Fibroblast of lung (primary cell): Measurements from ENCODE around the gene YIF1A. TPM values are rescaled to one million over a fixed set of nuclear protein-coding genes. Genes with fewer than 3 reads are reported as not detected.
A peak's percentile ranks its signal among the peaks of the same experiment; 100 is the strongest.

ENCODE experiments used
- DNase-seq, 2 donors: peaks; one replicate each; pipeline versions ENCODE4 v3.0.0 to v3.0.0-alpha.2; 2010; ENCODE audit warnings: low read depth in 2 of 2
- H2AFZ ChIP-seq: 2 replicates; pipeline ENCODE4 v1.5.1; 2012; ENCODE audit warnings: low read length, control low read depth, inconsistent platforms
- H3K27ac ChIP-seq: 2 replicates; pipeline ENCODE4 v1.5.1; 2011; ENCODE audit warnings: low read length, control low read depth; ENCODE audit not compliant: insufficient read depth
- H3K27me3 ChIP-seq: 2 replicates; pipeline ENCODE4 v1.5.1; 2011; ENCODE audit warnings: mild to moderate bottlenecking, low read length; ENCODE audit not compliant: control insufficient read depth, insufficient read depth
- H3K36me3 ChIP-seq: 2 replicates; pipeline ENCODE4 v1.5.1; 2011; ENCODE audit warnings: low read length; ENCODE audit not compliant: control insufficient read depth, insufficient read depth
- H3K4me1 ChIP-seq: 2 replicates; pipeline ENCODE4 v1.5.1; 2011; ENCODE audit warnings: low read length; ENCODE audit not compliant: control insufficient read depth, insufficient read depth; ENCODE audit errors: extremely low read depth
- H3K4me2 ChIP-seq: 2 replicates; pipeline ENCODE4 v1.5.1; 2011; ENCODE audit warnings: low read length, control low read depth; ENCODE audit not compliant: insufficient read depth; ENCODE audit errors: extremely low read depth
- H3K4me3 ChIP-seq, 4 experiments: fragments of 200-600 bp in 1 of 4; sonication (generic) in 1 of 4; replicated peaks in 1 of 4; 2 replicates each; pipeline ENCODE4 v1.5.1; 2011 to 2016; ENCODE audit warnings: low read length in 4 of 4, low read depth in 3 of 4, mild to moderate bottlenecking in 3 of 4, control low read depth in 2 of 4, inconsistent platforms in 1 of 4, mixed read lengths in 1 of 4; ENCODE audit not compliant: insufficient read depth in 1 of 4; ENCODE audit errors: control extremely low read depth in 1 of 4
- H3K79me2 ChIP-seq: 2 replicates; pipeline ENCODE4 v1.5.1; 2012; ENCODE audit warnings: mild to moderate bottlenecking, low read length, inconsistent platforms; ENCODE audit not compliant: control insufficient read depth, insufficient read depth
- H3K9ac ChIP-seq: 2 replicates; pipeline ENCODE4 v1.5.1; 2011; ENCODE audit warnings: mild to moderate bottlenecking, low read length, control low read depth; ENCODE audit not compliant: insufficient read depth
- H3K9me3 ChIP-seq: 2 replicates; pipeline ENCODE4 v1.5.1; 2012; ENCODE audit warnings: low read depth, low read length; ENCODE audit not compliant: control insufficient read depth, insufficient read depth
- H4K20me1 ChIP-seq: 2 replicates; pipeline ENCODE4 v1.5.1; 2011; ENCODE audit warnings: low read length; ENCODE audit not compliant: control insufficient read depth, insufficient read depth; ENCODE audit errors: extremely low read depth
- CTCF ChIP-seq, 2 donors: IDR thresholded peaks in 1 of 2; conservative IDR thresholded peaks in 1 of 2; 1 replicate in 1 of 2; 2 replicates in 1 of 2; pipeline ENCODE4 v1.5.1; 2011 to 2012; ENCODE audit warnings: low read length in 2 of 2, control low read depth in 1 of 2, inconsistent platforms in 1 of 2, low read depth in 1 of 2, mild to moderate bottlenecking in 1 of 2
- EZH2 ChIP-seq: IDR thresholded peaks from 2 replicates; pipeline ENCODE4 v1.5.1; 2012; ENCODE audit warnings: low read length, control low read depth, mild to moderate bottlenecking; ENCODE audit errors: missing control alignments
- polyA plus RNA-seq, 2 donors: library from polyadenylated mRNA; depleted of rRNA in 1 of 2; stranded (reverse) in 1 of 2; unstranded in 1 of 2; fragments of >200 nt; gene quantifications; 2 replicates each; pipeline ENCODE4 v1.2.1, GENCODE V29; 2011 to 2012; ENCODE audit warnings: missing spikeins in 1 of 2
- total RNA-seq: library from RNA; depleted of rRNA; stranded (reverse); fragments of >200 nt; gene quantifications from 2 replicates; pipeline ENCODE4 v1.2.1, GENCODE V29; 2014

Gene YIF1A
- total and polyA plus RNA-seq, 2 donors (not counting 1 experiment from before 2014, with no cell fraction given): 160 to 167 TPM

GRCh38 chr11:66283461-66284105 lies 5.4 kb downstream of the YIF1A start:
- TF ChIP-seq EZH2: no peak
- no peak for TF ChIP-seq CTCF (conservative IDR thresholded peaks at IDR 0.05 in 1 of 2, IDR thresholded peaks at IDR 0.05 in 1 of 2; ENCODE audit: low read depth in 1 of 2, low read length in 2 of 2)
- Histone ChIP-seq H3K4me1 (peaks cover 6% of the 10 kb centered on the region), H3K9ac (no peak overlapping the region), H3K79me2 (peaks cover 24% of the 10 kb centered on the region), H3K4me2 (no peak overlapping the region), H3K4me3 (no peak overlapping the region), H2AFZ (no peak overlapping the region), H3K9me3 (no peaks in the 10 kb centered on the region), H3K27ac (no peak overlapping the region), H4K20me1 (peaks cover 1% of the 10 kb centered on the region), H3K27me3 (no peaks in the 10 kb centered on the region), H3K36me3 (peaks cover 13% of the 10 kb centered on the region)
- DNase-seq: no peak

- TF ChIP-seq CTCF (conservative IDR thresholded peaks at IDR 0.05 in 1 of 2, IDR thresholded peaks at IDR 0.05 in 1 of 2; ENCODE audit: low read depth in 1 of 2, low read length in 2 of 2): peak; percentile 75 to 85
- TF ChIP-seq EZH2: no peak
- peaks cover 13% of the 10 kb centered on the region for H3K36me3 ChIP-seq
- peak; percentile 94 for DNase-seq
- H2AFZ ChIP-seq: no peak overlapping the region
- peaks cover 4% of the 10 kb centered on the region for H3K4me1 ChIP-seq
- peaks cover 1% of the 10 kb centered on the region for H4K20me1 ChIP-seq
- peaks cover 16% of the 10 kb centered on the region for H3K79me2 ChIP-seq
- no peak overlapping the region for H3K4me3 ChIP-seq
- no peaks in the 10 kb centered on the region for H3K9me3 ChIP-seq
- H3K27ac ChIP-seq: peak overlapping the region; percentile 32
- H3K9ac ChIP-seq: no peak overlapping the region
- no peak overlapping the region for H3K4me2 ChIP-seq
- no peaks in the 10 kb centered on the region for H3K27me3 ChIP-seq
Observed at GRCh38 chr11:66282468-66283455, 6.2 kb downstream of the YIF1A start.

GRCh38 chr11:66281776-66282467 lies 7.0 kb downstream of the YIF1A start:
- Histone ChIP-seq H3K27me3 (no peaks in the 10 kb centered on the region), H3K9me3 (no peaks in the 10 kb centered on the region), H3K9ac (no peak overlapping the region), H2AFZ (no peak overlapping the region), H3K4me1 (peaks cover 2% of the 10 kb centered on the region), H3K4me2 (no peak overlapping the region), H3K4me3 (no peak overlapping the region), H3K27ac (peak overlapping the region; percentile 8), H4K20me1 (peaks cover 1% of the 10 kb centered on the region), H3K36me3 (peaks cover 13% of the 10 kb centered on the region), H3K79me2 (peaks cover 9% of the 10 kb centered on the region)
- TF ChIP-seq EZH2 (no peak), CTCF (conservative IDR thresholded peaks at IDR 0.05 in 1 of 2, IDR thresholded peaks at IDR 0.05 in 1 of 2; ENCODE audit: low read depth in 1 of 2, low read length in 2 of 2) (no peak)
- no peak for DNase-seq
